CD4-positive, alpha-beta T cell treated with Interleukin-10 for 1 hour (primary cell): Measurements from ENCODE around the gene AMPD3.

Source experiments
- DNase-seq: peaks from one replicate; pipeline ENCODE4 v3.0.0-alpha.2; 2020

AMPD3 gene

GRCh38 chr11:10490398-10491241 is 35.6 kb downstream of the AMPD3 start:
- DNase-seq, result no peak

GRCh38 chr11:10492084-10492483 is 37.0 kb downstream of the AMPD3 start:
- no peak for DNase-seq

- DNase-seq, result no peak
Measured at GRCh38 chr11:10493041-10493663, 38.1 kb downstream of the AMPD3 start.

- DNase-seq, result no peak
Measured at GRCh38 chr11:10494636-10495463, 39.8 kb downstream of the AMPD3 start.

- no peak for DNase-seq
Measured at GRCh38 chr11:10495464-10495786, 40.4 kb downstream of the AMPD3 start.

GRCh38 chr11:10496296-10496936 is 41.4 kb downstream of the AMPD3 start:
- no peak for DNase-seq

GRCh38 chr11:10497371-10498021 is 42.4 kb downstream of the AMPD3 start:
- DNase-seq, result no peak

- DNase-seq, result no peak
Measured at GRCh38 chr11:10498022-10498400, 42.9 kb downstream of the AMPD3 start.

- DNase-seq, result no peak
Measured at GRCh38 chr11:10498426-10499250, 43.6 kb downstream of the AMPD3 start.

- DNase-seq, result no peak
Measured at GRCh38 chr11:10499452-10499851, 44.4 kb downstream of the AMPD3 start.

GRCh38 chr11:10499874-10500601 is 45.0 kb downstream of the AMPD3 start:
- no peak for DNase-seq

GRCh38 chr11:10500757-10501684 is 46.0 kb downstream of the AMPD3 start:
- no peak for DNase-seq

GRCh38 chr11:10502065-10502680 is 47.1 kb downstream of the AMPD3 start:
- DNase-seq, result no peak

- DNase-seq, result no peak
Measured at GRCh38 chr11:10502770-10503169, 47.7 kb downstream of the AMPD3 start.

GRCh38 chr11:10503221-10503620 is 48.2 kb downstream of the AMPD3 start:
- no peak for DNase-seq

GRCh38 chr11:10503777-10504480 is 48.9 kb downstream of the AMPD3 start:
- DNase-seq, result no peak

- no peak for DNase-seq
Measured at GRCh38 chr11:10504490-10504889, 49.4 kb downstream of the AMPD3 start.

- DNase-seq, result no peak
Measured at GRCh38 chr11:10505278-10506007, 50.4 kb downstream of the AMPD3 start.
